ENCODE data around the gene PSMC3. TPM values are rescaled to one million over a fixed set of nuclear protein-coding genes. Genes with fewer than 3 reads are reported as not detected.

The PSMC3 gene
- total and polyA plus RNA-seq, 9 of the 15 experiments (the other 6 are each of a cell fraction or from before 2014, with no cell fraction given): 44.3 to 324 (median 240) TPM

GRCh38 chr11:47400768-47401279 lies 25.4 kb downstream of the PSMC3 start (continued):
- TF ChIP-seq TSHZ1 (CRISPR knock-in tag; IDR thresholded peaks at IDR 0.05): no peak
- TF ChIP-seq ZSCAN32 (CRISPR knock-in tag; IDR thresholded peaks at IDR 0.05): no peak
- TF ChIP-seq MAX (CRISPR knock-in tag; IDR thresholded peaks at IDR 0.05): no peak
- peak; percentile 49; the same call in 1 of the 2 replicates for TF ChIP-seq REST (IDR thresholded peaks at IDR 0.05; ENCODE audit: borderline replicate concordance)
- no peak for TF ChIP-seq REST (CRISPR knock-in tag; IDR thresholded peaks at IDR 0.05; ENCODE audit: low read depth)
- TF ChIP-seq JUND (IDR thresholded peaks at IDR 0.05; ENCODE audit: borderline replicate concordance, low read depth, low read length): no peak
- TF ChIP-seq JUND (tag; IDR thresholded peaks at IDR 0.05; ENCODE audit: borderline replicate concordance, low read depth, low read length): no peak; the same call in 2 of the 3 replicates
- TF ChIP-seq PKNOX1 (IDR thresholded peaks at IDR 0.05): peak; percentile 67
- no peak for TF ChIP-seq FOXK2 (conservative IDR thresholded peaks at IDR 0.05 in 1 of 2, IDR thresholded peaks at IDR 0.05 in 1 of 2; ENCODE audit: low read depth in 2 of 2)
- TF ChIP-seq WHSC1 (IDR thresholded peaks at IDR 0.05; ENCODE audit: low read length): no peak
- TF ChIP-seq ESRRB (CRISPR knock-in tag; IDR thresholded peaks at IDR 0.05; ENCODE audit: borderline replicate concordance): no peak
- peak; percentile 52 for TF ChIP-seq ARID1B (IDR thresholded peaks at IDR 0.05)
- peak in 1 of 2 experiments; percentile 94; a peak in 2 of 4 replicates for TF ChIP-seq RCOR1 (IDR thresholded peaks at IDR 0.05; ENCODE audit: borderline replicate concordance in 1 of 2, low read depth in 2 of 2, low read length in 2 of 2)
- no peak for TF ChIP-seq SMAD3 (CRISPR knock-in tag; conservative IDR thresholded peaks at IDR 0.05)
- no peak for TF ChIP-seq RBM17 (IDR thresholded peaks at IDR 0.05; ENCODE audit: borderline replicate concordance, low read depth, low read length)
